ENCODE results near the gene EEF1G.

- TF ChIP-seq EZH2phosphoT487 (IDR thresholded peaks at IDR 0.05; ENCODE audit: borderline replicate concordance, low read length): no peak
- no peak for TF ChIP-seq CTCF (IDR thresholded peaks at IDR 0.05; ENCODE audit: low read depth, low read length, poor library complexity, severe bottlenecking)
Observed at GRCh38 chr11:62572431-62572830, 1.3 kb downstream of the EEF1G start.
